ENCODE measurements around the gene CCNQ. TPM values are rescaled to one million over a fixed set of nuclear protein-coding genes. Genes with fewer than 3 reads are reported as not detected.

Gene CCNQ
- total RNA-seq, 1 experiment from 2014 or later = 32.4 TPM

GRCh38 chrX:153576239-153576870, 22.6 kb downstream of the CCNQ start:
- Histone ChIP-seq H3K4me3 (ENCODE audit: low read depth, low read length, poor library complexity, severe bottlenecking) (no peak overlapping the region), H3K9me3 (ENCODE audit: low read depth, low read length, poor library complexity, severe bottlenecking) (no peaks in the 10 kb centered on the region), H3K27me3 (replicated peaks; ENCODE audit: insufficient read depth, low read depth, low read length, poor library complexity) (no peaks in the 10 kb centered on the region), H3K36me3 (ENCODE audit: insufficient read depth, low read length, poor library complexity, severe bottlenecking) (no peaks in the 10 kb centered on the region), H3K27ac (ENCODE audit: low read depth, low read length, poor library complexity, severe bottlenecking) (no peak overlapping the region), H3K4me1 (ENCODE audit: insufficient read depth, low read length, poor library complexity, severe bottlenecking) (no peaks in the 10 kb centered on the region)
- DNase-seq (ENCODE audit: low spot score) = no peak
- intact Hi-C loops (cut with micrococcal nuclease; ENCODE audit: unreplicated experiment) = no loop called here
- ChIA-PET POLR2A (ENCODE audit: low non-redundant PET) (no interaction called here), CTCF (no interaction called here)
- no peak for TF ChIP-seq CTCF (conservative IDR thresholded peaks at IDR 0.05; ENCODE audit: low read depth, low read length)
- TF ChIP-seq EZH2 (IDR thresholded peaks at IDR 0.05; ENCODE audit: borderline replicate concordance, low read depth, low read length, poor library complexity, severe bottlenecking) = no peak
- no TSS peak for BruUV-seq (replicated peaks)

GRCh38 chrX:153573984-153574383, 25.0 kb downstream of the CCNQ start:
- no peak overlapping the region for H3K27ac ChIP-seq (ENCODE audit: low read depth, low read length, poor library complexity, severe bottlenecking)
- intact Hi-C loops (cut with micrococcal nuclease; ENCODE audit: unreplicated experiment) = no loop called here
- peak; percentile 13 for DNase-seq (ENCODE audit: low spot score)
- ChIA-PET POLR2A (ENCODE audit: low non-redundant PET) (no interaction called here), CTCF (no interaction called here)
- no peak overlapping the region for H3K4me3 ChIP-seq (ENCODE audit: low read depth, low read length, poor library complexity, severe bottlenecking)
- TF ChIP-seq EZH2 (IDR thresholded peaks at IDR 0.05; ENCODE audit: borderline replicate concordance, low read depth, low read length, poor library complexity, severe bottlenecking) (no peak), CTCF (conservative IDR thresholded peaks at IDR 0.05; ENCODE audit: low read depth, low read length) (no peak)
- no peaks in the 10 kb centered on the region for H3K36me3 ChIP-seq (ENCODE audit: insufficient read depth, low read length, poor library complexity, severe bottlenecking)
- no TSS peak for BruUV-seq (replicated peaks)
- no peaks in the 10 kb centered on the region for H3K4me1 ChIP-seq (ENCODE audit: insufficient read depth, low read length, poor library complexity, severe bottlenecking)
- no peaks in the 10 kb centered on the region for H3K27me3 ChIP-seq (replicated peaks; ENCODE audit: insufficient read depth, low read depth, low read length, poor library complexity)
- H3K9me3 ChIP-seq (ENCODE audit: low read depth, low read length, poor library complexity, severe bottlenecking) = no peaks in the 10 kb centered on the region

- Histone ChIP-seq H3K27ac (ENCODE audit: low read depth, low read length, poor library complexity, severe bottlenecking) (no peak overlapping the region), H3K4me1 (ENCODE audit: insufficient read depth, low read length, poor library complexity, severe bottlenecking) (no peaks in the 10 kb centered on the region), H3K9me3 (ENCODE audit: low read depth, low read length, poor library complexity, severe bottlenecking) (no peaks in the 10 kb centered on the region), H3K36me3 (ENCODE audit: insufficient read depth, low read length, poor library complexity, severe bottlenecking) (no peaks in the 10 kb centered on the region), H3K4me3 (ENCODE audit: low read depth, low read length, poor library complexity, severe bottlenecking) (no peak overlapping the region), H3K27me3 (replicated peaks; ENCODE audit: insufficient read depth, low read depth, low read length, poor library complexity) (no peaks in the 10 kb centered on the region)
- intact Hi-C loops (cut with micrococcal nuclease; ENCODE audit: unreplicated experiment) = no loop called here
- CTCF ChIA-PET = interaction anchor here (0.6 kb wide), 1 partner anchor 95 kb away, joined by 3 read pairs; no protein-coding TSS in a partner anchor
- no TSS peak for BruUV-seq (replicated peaks)
- no peak for DNase-seq (ENCODE audit: low spot score)
- TF ChIP-seq EZH2 (IDR thresholded peaks at IDR 0.05; ENCODE audit: borderline replicate concordance, low read depth, low read length, poor library complexity, severe bottlenecking) (no peak), CTCF (conservative IDR thresholded peaks at IDR 0.05; ENCODE audit: low read depth, low read length) (no peak)
- POLR2A ChIA-PET (ENCODE audit: low non-redundant PET) = no interaction called here
These were observed 26.3 kb downstream of the CCNQ start for GRCh38 chrX:153572601-153573000.

Measured in A673 (cell line).